ENCODE measurements around the gene SAMD4A. TPM values are rescaled to one million over a fixed set of nuclear protein-coding genes. Genes with fewer than 3 reads are reported as not detected.

Gene SAMD4A
- total RNA-seq, 1 donor from 2014 or later, result 30.0 TPM

GRCh38 chr14:54579621-54580020 lies 12.7 kb downstream of the SAMD4A start:
- Mint-ChIP-seq H3K4me3 (no peak overlapping the region), H3K9me3 (no peaks in the 10 kb centered on the region), H3K4me1 (peaks cover 42% of the 10 kb centered on the region), H3K27ac (peak overlapping the region; percentile 8), H3K36me3 (no peaks in the 10 kb centered on the region), H3K27me3 (ENCODE audit: low read depth) (no peaks in the 10 kb centered on the region)
- DNase-seq (ENCODE audit: low spot score in 2 of 2, unreplicated experiment in 2 of 2), result no peak
- no peak for TF ChIP-seq CTCF (IDR thresholded peaks at IDR 0.05; ENCODE audit: unreplicated experiment)

GRCh38 chr14:54580933-54581332 lies 14.0 kb downstream of the SAMD4A start:
- no peak overlapping the region for H3K27ac Mint-ChIP-seq
- peaks cover 5% of the 10 kb centered on the region for H3K36me3 Mint-ChIP-seq
- H3K27me3 Mint-ChIP-seq (ENCODE audit: low read depth), result no peaks in the 10 kb centered on the region
- no peak for TF ChIP-seq CTCF (IDR thresholded peaks at IDR 0.05; ENCODE audit: unreplicated experiment)
- peaks cover 31% of the 10 kb centered on the region for H3K4me1 Mint-ChIP-seq
- no peak for DNase-seq (ENCODE audit: low spot score in 2 of 2, unreplicated experiment in 2 of 2)
- H3K9me3 Mint-ChIP-seq, result peaks cover 5% of the 10 kb centered on the region
- no peak overlapping the region for H3K4me3 Mint-ChIP-seq

GRCh38 chr14:54582334-54582733 lies 15.4 kb downstream of the SAMD4A start:
- no peak overlapping the region for H3K4me3 Mint-ChIP-seq
- no peaks in the 10 kb centered on the region for H3K27me3 Mint-ChIP-seq (ENCODE audit: low read depth)
- TF ChIP-seq CTCF (IDR thresholded peaks at IDR 0.05; ENCODE audit: unreplicated experiment), result no peak
- H3K36me3 Mint-ChIP-seq, result peaks cover 18% of the 10 kb centered on the region
- no peak for DNase-seq (ENCODE audit: low spot score in 2 of 2, unreplicated experiment in 2 of 2)
- peaks cover 19% of the 10 kb centered on the region for H3K9me3 Mint-ChIP-seq
- H3K4me1 Mint-ChIP-seq, result peaks cover 18% of the 10 kb centered on the region
- no peak overlapping the region for H3K27ac Mint-ChIP-seq

- no peak for TF ChIP-seq CTCF (IDR thresholded peaks at IDR 0.05; ENCODE audit: unreplicated experiment)
- Mint-ChIP-seq H3K4me1 (peaks cover 8% of the 10 kb centered on the region), H3K4me3 (no peak overlapping the region), H3K36me3 (peaks cover 19% of the 10 kb centered on the region), H3K9me3 (peaks cover 26% of the 10 kb centered on the region), H3K27me3 (ENCODE audit: low read depth) (no peaks in the 10 kb centered on the region), H3K27ac (no peak overlapping the region)
- DNase-seq (ENCODE audit: low spot score in 2 of 2, unreplicated experiment in 2 of 2), result no peak
Observed at GRCh38 chr14:54584097-54584496, 17.2 kb downstream of the SAMD4A start.

- H3K27me3 Mint-ChIP-seq (ENCODE audit: low read depth), result no peaks in the 10 kb centered on the region
- peaks cover 19% of the 10 kb centered on the region for H3K36me3 Mint-ChIP-seq
- H3K4me1 Mint-ChIP-seq, result peaks cover 3% of the 10 kb centered on the region
- H3K4me3 Mint-ChIP-seq, result no peak overlapping the region
- H3K9me3 Mint-ChIP-seq, result peaks cover 26% of the 10 kb centered on the region
- H3K27ac Mint-ChIP-seq, result no peak overlapping the region
- DNase-seq (ENCODE audit: low spot score in 2 of 2, unreplicated experiment in 2 of 2), result no peak
- no peak for TF ChIP-seq CTCF (IDR thresholded peaks at IDR 0.05; ENCODE audit: unreplicated experiment)
Observed at GRCh38 chr14:54585214-54585613, 18.3 kb downstream of the SAMD4A start.

- Mint-ChIP-seq H3K4me3 (no peak overlapping the region), H3K27me3 (ENCODE audit: low read depth) (no peaks in the 10 kb centered on the region), H3K36me3 (peaks cover 19% of the 10 kb centered on the region), H3K4me1 (peaks cover 7% of the 10 kb centered on the region), H3K27ac (no peak overlapping the region), H3K9me3 (peaks cover 26% of the 10 kb centered on the region)
- no peak for DNase-seq (ENCODE audit: low spot score in 2 of 2, unreplicated experiment in 2 of 2)
- no peak for TF ChIP-seq CTCF (IDR thresholded peaks at IDR 0.05; ENCODE audit: unreplicated experiment)
Observed at GRCh38 chr14:54589076-54589475, 22.1 kb downstream of the SAMD4A start.

All from mesothelial cell of epicardium (in vitro differentiated cells).